Gastroesophageal sphincter (tissue), 4 donors: ENCODE measurements around the gene CENATAC. TPM values are rescaled to one million over a fixed set of nuclear protein-coding genes. Genes with fewer than 3 reads are reported as not detected.
"Not testable (repeated sequence)": the region's sequence is repeated elsewhere in the genome, so short reads cannot be mapped to it uniquely, and the experiment has no call there.

Experiments used
- ATAC-seq: fragments of 150-250 bp; one replicate; pipeline ENCODE4 v1.9.1; 2016; ENCODE audit warnings: mild to moderate bottlenecking, moderate library complexity
- H3K27ac ChIP-seq, 4 donors: fragments of 200-600 bp; sonication (generic) in 3 of 4; 1 replicate in 3 of 4; 2 replicates in 1 of 4; pipeline ENCODE4 v1.5.1; 2016 to 2019
- H3K27me3 ChIP-seq: fragments of 200-600 bp; sonication (generic); one replicate; pipeline ENCODE4 v1.5.1; 2019
- H3K36me3 ChIP-seq, 2 donors: fragments of 200-600 bp; sonication (generic); one replicate each; pipeline ENCODE4 v1.5.1; 2019; ENCODE audit warnings: control low read depth in 1 of 2
- H3K4me1 ChIP-seq, 3 donors: fragments of 200-600 bp; sonication (generic); 1 replicate in 2 of 3; 2 replicates in 1 of 3; pipeline ENCODE4 v1.5.1; 2016 to 2019; ENCODE audit warnings: control low read depth in 2 of 3
- H3K4me3 ChIP-seq, 2 donors: fragments of 200-600 bp; sonication (generic); one replicate each; pipeline ENCODE4 v1.5.1; 2019; ENCODE audit warnings: mild to moderate bottlenecking in 1 of 2, moderate library complexity in 1 of 2
- H3K9me3 ChIP-seq, 3 donors: fragments of 200-600 bp; sonication (generic); one replicate each; pipeline ENCODE4 v1.5.1; 2017 to 2019; ENCODE audit warnings: control low read depth in 2 of 3
- EP300 ChIP-seq: sonication (generic); formaldehyde crosslinking; IDR thresholded peaks from one replicate; pipeline ENCODE4 v1.6.1; 2017; ENCODE audit warnings: antibody characterized with exemption, mild to moderate bottlenecking
- POLR2A ChIP-seq, 2 donors: fragments of 450-650 bp; IDR thresholded peaks; one replicate each; pipeline ENCODE4 v1.6.1; 2017; ENCODE audit warnings: antibody characterized with exemption in 2 of 2, mild to moderate bottlenecking in 2 of 2, moderate library complexity in 1 of 2
- POLR2AphosphoS5 ChIP-seq: sonication (generic); formaldehyde crosslinking; IDR thresholded peaks from one replicate; pipeline ENCODE4 v1.6.1; 2017; ENCODE audit warnings: antibody characterized with exemption
- WGBS, 2 donors: methylation state at CpG; one replicate each; pipeline ENCODE4 v1.1.5; 2018; ENCODE audit warnings: low coverage in 1 of 2; 5-methylcytosine and 5-hydroxymethylcytosine counted together
- total RNA-seq, 4 donors: library from RNA; depleted of rRNA; stranded (reverse); fragments of >200 nt; gene quantifications; one replicate each; pipeline ENCODE4 v1.1.0, GENCODE V29; 2016
- TF ChIP-seq, protein P1 (sequence below), 4 experiments: fragments of 200-600 bp in 2 of 4; fragments of 450-650 bp in 2 of 4; sonication (generic) in 1 of 4; IDR thresholded peaks; one replicate each; pipeline ENCODE4 v1.5.1; 2017 to 2019; ENCODE audit warnings: antibody characterized with exemption in 4 of 4, mild to moderate bottlenecking in 2 of 4, moderate library complexity in 2 of 4

CENATAC gene
- total RNA-seq, 4 donors from 2014 or later = 5.8 to 90.3 (median 40.0) TPM

DNA sequence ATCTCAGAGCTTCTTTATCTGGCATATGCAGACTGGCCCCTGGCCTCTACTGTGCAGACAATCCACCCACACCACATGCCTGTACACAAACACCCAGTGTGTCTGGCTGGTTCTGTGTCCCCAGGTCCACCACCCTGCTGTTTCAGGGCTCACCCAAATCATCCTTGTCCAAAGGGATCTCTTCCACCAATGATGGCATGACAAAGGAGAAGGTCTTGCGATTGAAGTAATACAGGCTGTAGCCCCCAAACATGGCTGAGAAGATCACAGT lies 31.1 kb downstream of the CENATAC start:
- no peak for ATAC-seq
- Histone ChIP-seq H3K36me3 (peaks cover 0 to 43% of the 10 kb centered on the region in 2 donors), H3K9me3 (no peaks in the 10 kb centered on the region), H3K4me1 (peaks cover 0 to 33% (median 9%) of the 10 kb centered on the region in 3 donors), H3K27me3 (no peaks in the 10 kb centered on the region), H3K27ac (peak overlapping the region in 2 of 4 donors; percentile 83 to 87), H3K4me3 (no peak overlapping the region)
- WGBS, 2 donors = 100% methylated on average over 1 of the region's 1 CpG; no CpG with 5 or more reads in 1 of the 2 donors
- TF ChIP-seq, protein P1, sequence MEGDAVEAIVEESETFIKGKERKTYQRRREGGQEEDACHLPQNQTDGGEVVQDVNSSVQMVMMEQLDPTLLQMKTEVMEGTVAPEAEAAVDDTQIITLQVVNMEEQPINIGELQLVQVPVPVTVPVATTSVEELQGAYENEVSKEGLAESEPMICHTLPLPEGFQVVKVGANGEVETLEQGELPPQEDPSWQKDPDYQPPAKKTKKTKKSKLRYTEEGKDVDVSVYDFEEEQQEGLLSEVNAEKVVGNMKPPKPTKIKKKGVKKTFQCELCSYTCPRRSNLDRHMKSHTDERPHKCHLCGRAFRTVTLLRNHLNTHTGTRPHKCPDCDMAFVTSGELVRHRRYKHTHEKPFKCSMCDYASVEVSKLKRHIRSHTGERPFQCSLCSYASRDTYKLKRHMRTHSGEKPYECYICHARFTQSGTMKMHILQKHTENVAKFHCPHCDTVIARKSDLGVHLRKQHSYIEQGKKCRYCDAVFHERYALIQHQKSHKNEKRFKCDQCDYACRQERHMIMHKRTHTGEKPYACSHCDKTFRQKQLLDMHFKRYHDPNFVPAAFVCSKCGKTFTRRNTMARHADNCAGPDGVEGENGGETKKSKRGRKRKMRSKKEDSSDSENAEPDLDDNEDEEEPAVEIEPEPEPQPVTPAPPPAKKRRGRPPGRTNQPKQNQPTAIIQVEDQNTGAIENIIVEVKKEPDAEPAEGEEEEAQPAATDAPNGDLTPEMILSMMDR (IDR thresholded peaks at IDR 0.05) = no peak

DNA sequence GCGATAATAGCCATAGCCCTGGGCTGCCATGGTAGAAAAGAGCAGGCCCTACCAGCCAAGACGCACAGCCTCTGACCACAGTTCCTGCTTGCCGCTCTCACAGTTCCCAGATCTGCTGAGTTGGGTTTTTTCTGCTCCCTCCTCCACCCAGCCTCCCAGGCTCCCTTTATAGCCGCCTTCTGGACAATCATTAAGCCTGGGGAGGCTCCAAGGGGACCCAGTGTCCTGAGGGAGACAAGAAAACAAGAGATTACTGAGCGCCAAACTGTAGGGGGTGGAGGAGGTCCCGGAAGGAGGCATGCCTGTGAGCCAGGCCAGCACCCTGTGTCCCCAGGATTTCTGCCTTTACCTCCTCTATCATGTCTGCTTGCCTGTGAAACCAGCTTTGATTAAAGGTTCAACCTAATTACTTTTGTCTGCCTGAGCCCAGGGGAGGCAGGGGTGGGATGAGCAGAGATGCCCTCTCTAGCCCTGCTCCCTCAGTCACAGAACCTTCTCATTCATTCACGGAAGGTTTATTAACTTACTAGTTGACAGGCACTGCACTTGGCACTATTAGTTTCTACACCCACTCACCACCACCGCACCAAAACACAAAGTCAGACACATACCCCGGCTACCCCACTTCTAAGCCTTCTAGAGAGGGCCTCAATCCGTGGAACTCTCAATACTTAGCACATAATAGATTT lies 31.5 kb downstream of the CENATAC start:
- H3K27me3 ChIP-seq = no peaks in the 10 kb centered on the region
- H3K9me3 ChIP-seq = no peaks in the 10 kb centered on the region
- no peak for ATAC-seq
- H3K4me3 ChIP-seq = peak overlapping the region in 1 of 2 donors; percentile 90
- 62 to 67% methylated on average over 6 to 10 of the region's 10 CpGs for WGBS, 2 donors
- TF ChIP-seq, protein P1 (IDR thresholded peaks at IDR 0.05) = no peak
- H3K4me1 ChIP-seq = peaks cover 0 to 28% (median 9%) of the 10 kb centered on the region in 3 donors
- peak overlapping the region in 3 of 4 donors; percentile 83 to 87 (median 86) for H3K27ac ChIP-seq
- H3K36me3 ChIP-seq = peaks cover 0 to 38% of the 10 kb centered on the region in 2 donors

DNA sequence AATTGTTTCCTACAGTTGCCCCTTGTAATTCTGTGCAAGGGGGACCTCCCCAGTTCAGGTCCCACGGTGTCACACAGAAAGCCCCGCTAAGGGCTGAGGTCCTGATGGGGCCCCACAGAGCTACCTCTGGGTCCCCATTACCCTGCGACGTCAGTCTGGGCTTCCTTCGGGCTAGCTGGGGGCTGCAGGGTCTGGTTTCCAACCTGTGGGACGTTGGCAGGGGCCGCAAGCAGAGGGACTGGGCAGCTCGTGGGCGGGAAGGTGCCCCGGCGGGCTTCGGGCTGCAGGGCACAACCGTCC lies 32.0 kb downstream of the CENATAC start:
- ATAC-seq = no peak
- Histone ChIP-seq H3K4me1 (peaks cover 0 to 23% (median 9%) of the 10 kb centered on the region in 3 donors), H3K27me3 (no peaks in the 10 kb centered on the region), H3K36me3 (peaks cover 0 to 33% of the 10 kb centered on the region in 2 donors), H3K27ac (peak overlapping the region in 3 of 4 donors; percentile 83 to 87 (median 86)), H3K9me3 (no peaks in the 10 kb centered on the region), H3K4me3 (peak overlapping the region; percentile 74 to 90)
- TF ChIP-seq POLR2A (IDR thresholded peaks at IDR 0.05) = no peak
- TF ChIP-seq, protein P1 (IDR thresholded peaks at IDR 0.05) = no peak
- TF ChIP-seq EP300 = no peak
- no peak for TF ChIP-seq POLR2AphosphoS5
- WGBS, 2 donors = 5% methylated on average over 7 of the region's 13 CpGs; no CpG with 5 or more reads in 1 of the 2 donors

DNA sequence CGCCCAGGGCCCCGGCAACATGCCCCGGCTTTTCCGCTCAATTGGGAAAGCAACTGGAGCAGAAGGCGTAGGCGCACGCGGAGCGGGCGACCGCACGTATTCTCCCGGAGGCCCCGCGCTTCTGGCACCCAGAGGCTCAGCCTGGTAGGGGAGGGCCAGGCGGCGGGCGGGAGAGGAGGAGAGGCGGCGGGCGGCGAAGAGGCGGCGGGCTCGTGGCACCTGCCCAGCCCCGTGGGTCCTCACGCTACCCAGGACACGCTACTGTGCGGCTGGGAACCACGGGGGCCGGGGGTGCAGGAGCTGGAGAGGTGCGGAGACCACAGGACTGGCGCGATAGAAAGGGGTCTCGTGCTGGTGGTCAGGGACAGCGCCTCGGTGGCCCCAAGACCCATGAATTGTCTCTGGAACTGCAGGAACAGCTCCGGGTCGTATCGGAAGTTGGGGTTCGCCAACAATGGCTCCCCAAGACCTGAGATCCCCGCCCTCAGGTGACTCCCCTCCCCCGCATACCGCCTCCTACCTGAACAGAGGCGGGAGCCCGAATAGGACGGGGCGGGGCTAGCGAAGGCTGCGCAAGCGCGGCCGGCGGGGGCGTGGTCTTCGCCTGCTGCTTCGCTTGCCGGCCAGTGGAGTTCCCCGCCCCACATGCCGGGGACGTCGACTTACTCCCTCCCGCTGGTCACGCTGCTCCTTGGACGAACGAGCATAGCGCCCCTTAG lies 32.5 kb downstream of the CENATAC start, which contains the start of gene SLC37A4:
SLC37A4 (minus strand) TSS at position 549 of the 719 bp plus-strand sequence.
- H3K9me3 ChIP-seq = no peaks in the 10 kb centered on the region
- TF ChIP-seq, protein P1 (IDR thresholded peaks at IDR 0.05) = peak in 2 of 4 experiments; percentile 90 to 92
- TF ChIP-seq POLR2AphosphoS5 = peak; percentile 48
- no peak for TF ChIP-seq POLR2A (IDR thresholded peaks at IDR 0.05)
- H3K4me1 ChIP-seq = peaks cover 0 to 19% (median 9%) of the 10 kb centered on the region in 3 donors
- peaks cover 0 to 28% of the 10 kb centered on the region in 2 donors for H3K36me3 ChIP-seq
- H3K4me3 ChIP-seq = peak within 1 kb of the TSS; percentile 74 to 90
- H3K27me3 ChIP-seq = no peaks in the 10 kb centered on the region
- ATAC-seq = peak; percentile 96
- WGBS, 2 donors = 0% methylated on average over 2 to 4 of the region's 67 CpGs
- H3K27ac ChIP-seq = peak within 1 kb of the TSS; percentile 19 to 87 (median 84)

DNA sequence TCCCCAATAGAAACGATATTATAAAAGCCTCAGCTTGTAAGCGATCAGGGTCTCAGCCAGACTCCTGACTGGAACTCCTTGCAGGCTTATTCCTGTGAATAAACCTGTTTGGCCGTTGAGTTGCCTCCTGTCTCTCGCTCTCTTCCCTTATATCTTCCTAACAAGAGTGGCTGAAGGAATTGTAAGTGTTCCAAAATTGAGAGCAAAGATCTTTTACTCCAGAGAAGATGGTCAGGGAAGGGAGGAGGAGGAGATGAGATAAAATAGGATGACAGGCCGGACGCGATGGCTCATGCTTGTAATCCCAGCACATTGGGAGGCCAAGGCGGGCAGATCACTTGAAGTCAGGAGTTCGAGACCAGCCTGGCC lies 34.0 kb downstream of the CENATAC start:
- 84 to 87% methylated on average over 3 to 5 of the region's 9 CpGs for WGBS, 2 donors
- peaks cover 0 to 14% of the 10 kb centered on the region in 2 donors for H3K36me3 ChIP-seq
- H3K9me3 ChIP-seq = no peaks in the 10 kb centered on the region
- H3K4me3 ChIP-seq = no peak overlapping the region
- peaks cover 0 to 19% (median 9%) of the 10 kb centered on the region in 3 donors for H3K4me1 ChIP-seq
- no peak overlapping the region for H3K27ac ChIP-seq
- no peak for ATAC-seq
- H3K27me3 ChIP-seq = no peaks in the 10 kb centered on the region
- TF ChIP-seq POLR2AphosphoS5 (no peak), POLR2A (IDR thresholded peaks at IDR 0.05) (no peak), EP300 (no peak)
- TF ChIP-seq, protein P1 (IDR thresholded peaks at IDR 0.05) = no peak

DNA sequence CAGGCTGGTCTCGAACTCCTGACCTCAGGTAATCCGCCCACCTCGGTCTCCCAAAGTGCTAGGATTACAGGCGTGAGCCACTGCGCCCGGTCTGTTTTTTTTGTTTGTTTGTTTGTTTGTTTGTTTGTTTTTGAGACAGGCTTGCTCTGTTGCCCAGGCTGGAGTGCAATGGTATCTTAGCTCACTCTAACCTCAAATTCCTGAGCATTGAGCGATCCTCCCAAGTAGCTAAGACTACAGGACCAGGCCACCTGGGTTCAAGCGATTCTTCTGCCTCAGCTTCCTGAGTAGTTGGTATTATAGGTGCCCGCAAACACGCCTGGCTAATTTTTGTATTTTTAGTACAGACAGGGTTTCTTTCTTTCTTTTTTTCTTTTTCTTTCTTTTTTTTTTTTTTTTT lies 35.5 kb downstream of the CENATAC start:
- not testable (repeated sequence) for H3K27ac ChIP-seq, H3K9me3 ChIP-seq, H3K36me3 ChIP-seq, H3K4me3 ChIP-seq, ATAC-seq, H3K27me3 ChIP-seq
- WGBS, 2 donors = 60 to 76% methylated on average over 2 to 9 of the region's 10 CpGs
- H3K4me1 ChIP-seq = peaks cover 0 to 19% (median 9%) of the 10 kb centered on the region in 3 donors
